Hindlimb muscle (tissue), 1 donor: ENCODE data around the gene NPAS3. TPM values are rescaled to one million over a fixed set of nuclear protein-coding genes. Genes with fewer than 3 reads are reported as not detected.

Experiments
- DNase-seq: peaks from one replicate; pipeline ENCODE4 v3.0.0-alpha.2; 2013
- polyA plus RNA-seq: library from polyadenylated mRNA; unstranded; fragments of 120-200 nt; gene quantifications from one replicate; pipeline ENCODE4 v1.2.1, GENCODE V29; 2013; ENCODE audit not compliant: insufficient read length

NPAS3 gene
- polyA plus RNA-seq, 1 donor = 3.8 TPM

- no peak for DNase-seq
These were observed 753.2 kb downstream of the NPAS3 start for GRCh38 chr14:33691907-33692306.

GRCh38 chr14:33692762-33693161 lies 754.1 kb downstream of the NPAS3 start:
- DNase-seq = peak; percentile 22

GRCh38 chr14:33693237-33693636 lies 754.6 kb downstream of the NPAS3 start:
- DNase-seq = no peak

GRCh38 chr14:33696165-33696564 lies 757.5 kb downstream of the NPAS3 start:
- DNase-seq = no peak

GRCh38 chr14:33699300-33699983 lies 760.8 kb downstream of the NPAS3 start:
- DNase-seq = no peak

- no peak for DNase-seq
These were observed 761.4 kb downstream of the NPAS3 start for GRCh38 chr14:33700052-33700451.

- no peak for DNase-seq
These were observed 763.6 kb downstream of the NPAS3 start for GRCh38 chr14:33702293-33702692.

- no peak for DNase-seq
These were observed 765.8 kb downstream of the NPAS3 start for GRCh38 chr14:33704481-33704880.

- DNase-seq = no peak
These were observed 766.8 kb downstream of the NPAS3 start for GRCh38 chr14:33705490-33705889.

- no peak for DNase-seq
These were observed 769.0 kb downstream of the NPAS3 start for GRCh38 chr14:33707716-33708115.

GRCh38 chr14:33709283-33709682 lies 770.6 kb downstream of the NPAS3 start:
- DNase-seq = no peak

GRCh38 chr14:33709711-33710110 lies 771.0 kb downstream of the NPAS3 start:
- DNase-seq = no peak

GRCh38 chr14:33710273-33710672 lies 771.6 kb downstream of the NPAS3 start:
- no peak for DNase-seq

- DNase-seq = no peak
These were observed 772.5 kb downstream of the NPAS3 start for GRCh38 chr14:33711194-33711593.

GRCh38 chr14:33711811-33712216 lies 773.1 kb downstream of the NPAS3 start:
- no peak for DNase-seq

GRCh38 chr14:33714527-33715226 lies 776.0 kb downstream of the NPAS3 start:
- no peak for DNase-seq

- DNase-seq = no peak
These were observed 776.5 kb downstream of the NPAS3 start for GRCh38 chr14:33715227-33715528.

GRCh38 chr14:33716921-33717320 lies 778.2 kb downstream of the NPAS3 start:
- no peak for DNase-seq

- DNase-seq = no peak
These were observed 779.2 kb downstream of the NPAS3 start for GRCh38 chr14:33717866-33718265.

- DNase-seq = no peak
These were observed 781.7 kb downstream of the NPAS3 start for GRCh38 chr14:33720284-33720787.

GRCh38 chr14:33726685-33727084 lies 788.0 kb downstream of the NPAS3 start:
- DNase-seq = no peak

- DNase-seq = no peak
These were observed 788.9 kb downstream of the NPAS3 start for GRCh38 chr14:33727606-33728005.

GRCh38 chr14:33728010-33728498 lies 789.4 kb downstream of the NPAS3 start:
- DNase-seq = no peak

GRCh38 chr14:33730156-33730555 lies 791.5 kb downstream of the NPAS3 start:
- no peak for DNase-seq
